Ishikawa (cell line): ENCODE measurements around the gene NDST1.

Experiments used
- CEBPB ChIP-seq: IDR thresholded peaks from 2 replicates; pipeline ENCODE4 v1.6.1; 2012
- CREB1 ChIP-seq: IDR thresholded peaks from 2 replicates; pipeline ENCODE4 v1.6.1; 2012; ENCODE audit warnings: low read depth
- EGR1 ChIP-seq: IDR thresholded peaks from 2 replicates; pipeline ENCODE4 v1.6.1; 2012
- EP300 ChIP-seq: IDR thresholded peaks from 2 replicates; pipeline ENCODE4 v1.6.1; 2012; ENCODE audit warnings: borderline replicate concordance
- FOXM1 ChIP-seq: IDR thresholded peaks from 2 replicates; pipeline ENCODE4 v1.6.1; 2012; ENCODE audit warnings: low read depth, borderline replicate concordance
- NFIC ChIP-seq: IDR thresholded peaks from 2 replicates; pipeline ENCODE4 v1.6.1; 2012
- RAD21 ChIP-seq: IDR thresholded peaks from 2 replicates; pipeline ENCODE4 v1.6.1; 2012; ENCODE audit warnings: low read depth
- TAF1 ChIP-seq: IDR thresholded peaks from 2 replicates; pipeline ENCODE4 v1.6.1; 2012; ENCODE audit warnings: low read depth, mild to moderate bottlenecking
- TCF12 ChIP-seq: IDR thresholded peaks from 2 replicates; pipeline ENCODE4 v1.6.1; 2012; ENCODE audit warnings: low read depth
- TEAD4 ChIP-seq: IDR thresholded peaks from 2 replicates; pipeline ENCODE4 v1.6.1; 2012
- YY1 ChIP-seq: IDR thresholded peaks from 2 replicates; pipeline ENCODE4 v1.6.1; 2012; ENCODE audit warnings: low read depth
- ZBTB7A ChIP-seq: IDR thresholded peaks from 2 replicates; pipeline ENCODE4 v1.6.1; 2012; ENCODE audit warnings: low read depth
- TF ChIP-seq, protein P1 (sequence below): IDR thresholded peaks from 2 replicates; pipeline ENCODE4 v1.6.1; 2012
- TF ChIP-seq, protein P2 (sequence below): IDR thresholded peaks from 2 replicates; pipeline ENCODE4 v1.6.1; 2012; ENCODE audit warnings: low read depth, mild to moderate bottlenecking
- TF ChIP-seq, protein P3 (sequence below): IDR thresholded peaks from 2 replicates; pipeline ENCODE4 v1.6.1; 2012

Gene NDST1

DNA sequence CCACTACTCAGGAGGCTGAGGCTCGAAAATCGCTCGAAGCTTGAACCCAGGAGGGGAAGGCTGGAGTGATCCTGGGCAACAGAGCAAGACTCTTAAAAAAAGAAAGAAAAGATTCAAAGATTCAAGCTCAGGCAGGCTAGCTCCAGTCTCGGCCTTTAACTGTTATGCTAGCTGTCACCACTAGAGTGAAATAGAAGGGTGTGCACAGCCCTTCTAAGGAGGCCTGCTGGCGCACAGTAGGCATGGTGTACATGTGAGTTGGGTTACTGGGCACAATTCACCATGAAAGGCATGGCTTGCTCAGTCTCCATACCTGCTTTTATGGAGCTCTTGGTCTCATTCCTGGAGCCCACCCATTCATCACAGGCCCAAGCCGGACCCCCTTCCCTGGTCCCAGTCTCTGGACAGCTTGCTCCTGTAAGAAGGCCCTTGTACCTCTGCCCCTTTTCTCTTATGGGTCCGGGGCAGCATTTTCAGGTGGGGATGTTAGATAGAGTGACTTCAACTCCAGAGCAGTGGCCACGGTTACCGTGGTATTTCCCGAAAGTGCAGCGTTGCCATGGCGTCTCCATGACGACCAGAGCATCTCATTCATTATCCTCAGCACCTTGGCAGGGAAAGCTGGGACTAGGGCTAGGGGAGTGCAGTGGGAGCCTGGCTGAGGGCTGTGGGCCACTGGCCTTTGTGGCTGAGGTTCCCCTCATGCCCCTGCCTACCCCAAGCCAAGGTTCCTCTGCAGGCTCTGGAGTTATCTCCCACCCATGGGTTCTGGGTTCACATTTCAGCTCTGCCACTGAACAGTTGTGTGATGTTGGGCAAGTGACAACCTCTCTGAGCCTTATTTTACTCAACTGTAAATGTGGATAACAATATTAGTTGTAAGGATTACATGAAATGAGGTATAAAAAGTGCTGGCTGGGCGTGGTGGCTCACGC, 5.7 kb downstream of the NDST1 start:
- TF ChIP-seq, protein P1, sequence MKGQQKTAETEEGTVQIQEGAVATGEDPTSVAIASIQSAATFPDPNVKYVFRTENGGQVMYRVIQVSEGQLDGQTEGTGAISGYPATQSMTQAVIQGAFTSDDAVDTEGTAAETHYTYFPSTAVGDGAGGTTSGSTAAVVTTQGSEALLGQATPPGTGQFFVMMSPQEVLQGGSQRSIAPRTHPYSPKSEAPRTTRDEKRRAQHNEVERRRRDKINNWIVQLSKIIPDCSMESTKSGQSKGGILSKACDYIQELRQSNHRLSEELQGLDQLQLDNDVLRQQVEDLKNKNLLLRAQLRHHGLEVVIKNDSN: no peak
- TF ChIP-seq NFIC (no peak), TCF12 (no peak), CEBPB (no peak), EP300 (no peak), ZBTB7A (no peak), TEAD4 (no peak), FOXM1 (no peak), RAD21 (no peak), TAF1 (no peak), CREB1 (no peak), EGR1 (no peak), YY1 (no peak)
- TF ChIP-seq, protein P2, sequence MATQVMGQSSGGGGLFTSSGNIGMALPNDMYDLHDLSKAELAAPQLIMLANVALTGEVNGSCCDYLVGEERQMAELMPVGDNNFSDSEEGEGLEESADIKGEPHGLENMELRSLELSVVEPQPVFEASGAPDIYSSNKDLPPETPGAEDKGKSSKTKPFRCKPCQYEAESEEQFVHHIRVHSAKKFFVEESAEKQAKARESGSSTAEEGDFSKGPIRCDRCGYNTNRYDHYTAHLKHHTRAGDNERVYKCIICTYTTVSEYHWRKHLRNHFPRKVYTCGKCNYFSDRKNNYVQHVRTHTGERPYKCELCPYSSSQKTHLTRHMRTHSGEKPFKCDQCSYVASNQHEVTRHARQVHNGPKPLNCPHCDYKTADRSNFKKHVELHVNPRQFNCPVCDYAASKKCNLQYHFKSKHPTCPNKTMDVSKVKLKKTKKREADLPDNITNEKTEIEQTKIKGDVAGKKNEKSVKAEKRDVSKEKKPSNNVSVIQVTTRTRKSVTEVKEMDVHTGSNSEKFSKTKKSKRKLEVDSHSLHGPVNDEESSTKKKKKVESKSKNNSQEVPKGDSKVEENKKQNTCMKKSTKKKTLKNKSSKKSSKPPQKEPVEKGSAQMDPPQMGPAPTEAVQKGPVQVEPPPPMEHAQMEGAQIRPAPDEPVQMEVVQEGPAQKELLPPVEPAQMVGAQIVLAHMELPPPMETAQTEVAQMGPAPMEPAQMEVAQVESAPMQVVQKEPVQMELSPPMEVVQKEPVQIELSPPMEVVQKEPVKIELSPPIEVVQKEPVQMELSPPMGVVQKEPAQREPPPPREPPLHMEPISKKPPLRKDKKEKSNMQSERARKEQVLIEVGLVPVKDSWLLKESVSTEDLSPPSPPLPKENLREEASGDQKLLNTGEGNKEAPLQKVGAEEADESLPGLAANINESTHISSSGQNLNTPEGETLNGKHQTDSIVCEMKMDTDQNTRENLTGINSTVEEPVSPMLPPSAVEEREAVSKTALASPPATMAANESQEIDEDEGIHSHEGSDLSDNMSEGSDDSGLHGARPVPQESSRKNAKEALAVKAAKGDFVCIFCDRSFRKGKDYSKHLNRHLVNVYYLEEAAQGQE: no peak
- TF ChIP-seq, protein P3, sequence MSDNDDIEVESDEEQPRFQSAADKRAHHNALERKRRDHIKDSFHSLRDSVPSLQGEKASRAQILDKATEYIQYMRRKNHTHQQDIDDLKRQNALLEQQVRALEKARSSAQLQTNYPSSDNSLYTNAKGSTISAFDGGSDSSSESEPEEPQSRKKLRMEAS: no peak

DNA sequence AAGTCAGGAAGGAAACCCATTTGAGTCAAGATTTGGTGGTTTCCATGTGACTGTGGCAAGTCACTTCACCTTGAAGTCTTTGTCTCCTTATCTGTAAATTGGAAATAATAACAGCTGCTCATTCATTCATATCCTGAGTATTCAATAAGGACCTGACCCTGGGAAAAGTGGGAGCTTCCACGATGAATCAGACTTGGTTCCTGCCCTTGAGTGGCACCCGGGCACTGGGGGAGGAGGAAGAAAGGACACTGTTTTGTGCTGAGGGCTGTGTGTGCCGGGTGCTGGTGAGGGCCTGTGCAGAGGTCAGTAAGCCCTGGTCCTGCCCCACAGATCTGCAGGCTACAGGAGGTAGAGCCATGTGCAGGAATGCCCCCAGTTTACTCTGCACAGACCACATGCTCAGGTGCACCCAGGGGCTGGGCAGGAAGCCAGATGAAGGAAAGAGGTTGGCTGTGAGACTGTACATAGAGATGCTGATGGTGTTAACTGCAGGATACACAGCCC, 6.8 kb downstream of the NDST1 start:
- TF ChIP-seq EGR1 (no peak), TEAD4 (peak; percentile 57; the same call in 1 of the 2 replicates), CREB1 (no peak), YY1 (no peak), EP300 (peak; percentile 59), RAD21 (no peak), NFIC (peak; percentile 81), FOXM1 (no peak), CEBPB (no peak), TCF12 (0 out of 2 replicates have a peak, but pooled peaks have one; percentile 18)
- TF ChIP-seq, protein P1: peak; percentile 56
- TF ChIP-seq, protein P3: peak; percentile 85
- TF ChIP-seq, protein P2: no peak

DNA sequence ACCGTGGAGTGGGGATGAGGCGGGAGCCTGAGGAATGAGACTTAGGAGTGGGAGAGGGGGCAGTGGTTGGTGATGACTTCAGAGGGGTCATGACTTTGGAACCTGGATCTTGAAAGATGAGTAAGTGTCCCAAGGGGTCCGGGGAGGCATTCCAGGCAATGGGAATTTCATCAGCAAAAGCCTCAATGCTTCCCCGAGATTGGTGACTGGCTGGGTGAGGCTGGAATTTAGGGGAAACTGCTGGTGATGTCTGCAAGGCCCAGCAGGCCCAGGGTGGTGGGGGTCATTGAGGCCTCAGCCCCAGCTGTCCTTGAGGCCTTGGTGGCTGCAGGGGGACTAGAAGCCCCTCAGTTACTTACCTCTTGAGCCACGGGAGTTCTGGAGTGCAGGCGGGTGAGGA, 7.5 kb downstream of the NDST1 start:
- no peak for TF ChIP-seq NFIC
- TF ChIP-seq, protein P2: no peak
- TF ChIP-seq YY1: no peak
- no peak for TF ChIP-seq CEBPB
- TF ChIP-seq FOXM1: no peak
- no peak for TF ChIP-seq TAF1
- TF ChIP-seq TCF12: no peak
- no peak for TF ChIP-seq ZBTB7A
- TF ChIP-seq, protein P1: no peak
- no peak for TF ChIP-seq TEAD4
- TF ChIP-seq EGR1: no peak
- no peak for TF ChIP-seq CREB1
- no peak for TF ChIP-seq EP300
